HepG2 (cell line): ENCODE data around the gene ACER3. TPM values are rescaled to one million over a fixed set of nuclear protein-coding genes. Genes with fewer than 3 reads are reported as not detected.

Source experiments
- ATAC-seq: fragments of 200-7000 bp; cut with Tn5 transposase; 3 replicates; pipeline ENCODE4 v1.9.1; 2020; ENCODE audit warnings: mild to moderate bottlenecking, moderate library complexity
- BruUV-seq: library from RNA; stranded (reverse); fragments of 400-500 nt; replicated peaks from 2 replicates; lab custom pipeline; 2021; lab: Mats Ljungman, UMichigan
- CTCF ChIA-PET: fragments of 300-600 bp; formaldehyde crosslinking; extraction: SDS; loops from one replicate; lab custom pipeline; 2021; ENCODE audit warnings: low total read pairs, inconsistent platforms, low intra/inter-chr PET ratio; lab: Yijun Ruan, JAX
- POLR2A ChIA-PET: fragments of 350-600 bp; sonication (Branson Sonifier 250); formaldehyde crosslinking; loops from one replicate; lab custom pipeline; 2020; ENCODE audit warnings: antibody characterized with exemption, inconsistent platforms; lab: Yijun Ruan, JAX
- DNase-seq: peaks from one replicate; pipeline ENCODE4 v3.0.0-alpha.2; 2015; ENCODE audit warnings: low spot score
- FAIRE-seq: peaks from 3 replicates; lab custom pipeline; 2011; peaks lifted over from hg19 to GRCh38; lab: Jason Lieb, UNC
- H2AFZ ChIP-seq: one replicate; pipeline ENCODE4 v1.6.1; 2011; ENCODE audit warnings: low read length, inconsistent platforms
- H3K27ac ChIP-seq: fragments of 300-600 bp; 3 replicates; pipeline ENCODE4 v1.8.0; 2011; ENCODE audit warnings: mixed run types, mild to moderate bottlenecking, mixed read lengths, low read length, inconsistent platforms; ENCODE audit not compliant: insufficient read depth; ENCODE audit errors: extremely low read length
- H3K27me3 ChIP-seq, 2 experiments: fragments of 200-600 bp in 1 of 2; 2 replicates in 1 of 2; 3 replicates in 1 of 2; pipeline versions ENCODE4 v1.6.0 to v1.8.0; 2011; ENCODE audit warnings: low read length in 2 of 2, mild to moderate bottlenecking in 2 of 2, moderate library complexity in 2 of 2, inconsistent platforms in 1 of 2; ENCODE audit not compliant: insufficient read depth in 2 of 2, control insufficient read depth in 1 of 2
- H3K36me3 ChIP-seq, 2 experiments: fragments of 200-600 bp in 1 of 2; replicated peaks in 1 of 2; 2 replicates in 1 of 2; 3 replicates in 1 of 2; pipeline versions ENCODE4 v1.5.1 to v1.8.0; 2011; ENCODE audit warnings: low read length in 2 of 2, inconsistent platforms in 1 of 2; ENCODE audit not compliant: insufficient read depth in 2 of 2, control insufficient read depth in 1 of 2
- H3K4me1 ChIP-seq: 2 replicates; pipeline ENCODE4 v1.5.1; 2012; ENCODE audit warnings: low read length, inconsistent platforms; ENCODE audit not compliant: insufficient read depth
- H3K4me2 ChIP-seq: 2 replicates; pipeline ENCODE4 v1.6.0; 2011; ENCODE audit warnings: low read depth, low read length, inconsistent platforms
- H3K4me3 ChIP-seq, 3 experiments: fragments of 200-600 bp in 1 of 3; sonication (generic), shearing (Covaris generic) in 1 of 3; replicated peaks in 1 of 3; 2 replicates each; pipeline ENCODE4 v1.5.1; 2011 to 2016; ENCODE audit warnings: low read length in 3 of 3, inconsistent platforms in 2 of 3, low read depth in 2 of 3, mild to moderate bottlenecking in 2 of 3, control low read depth in 1 of 3, mixed read lengths in 1 of 3; ENCODE audit not compliant: insufficient read depth in 1 of 3
- H3K79me2 ChIP-seq: one replicate; pipeline ENCODE4 v1.6.1; 2011; ENCODE audit warnings: low read length, inconsistent platforms; ENCODE audit not compliant: insufficient read depth
- H3K9ac ChIP-seq: 2 replicates; pipeline ENCODE4 v1.6.0; 2011; ENCODE audit warnings: mild to moderate bottlenecking, low read depth, low read length, inconsistent platforms; ENCODE audit not compliant: insufficient read depth
- H3K9me3 ChIP-seq: 2 replicates; pipeline ENCODE4 v1.5.1; 2012; ENCODE audit warnings: mild to moderate bottlenecking, low read length
- H4K20me1 ChIP-seq: 2 replicates; pipeline ENCODE4 v1.6.0; 2011; ENCODE audit warnings: inconsistent platforms, mild to moderate bottlenecking, low read length, moderate library complexity; ENCODE audit not compliant: insufficient read depth
- CHD4 ChIP-seq: fragments of 200-600 bp; sonication (generic); IDR thresholded peaks from 2 replicates; pipeline ENCODE4 v1.7.0; 2017; ENCODE audit warnings: mild to moderate bottlenecking, low read length, borderline replicate concordance
- FUBP1 ChIP-seq: sonication (generic); formaldehyde crosslinking; IDR thresholded peaks from 2 replicates; pipeline ENCODE4 v1.5.1; 2020; ENCODE audit warnings: missing genetic modification reagents, mild to moderate bottlenecking, borderline replicate concordance
- HOXD1 ChIP-seq: sonication (generic); formaldehyde crosslinking; IDR thresholded peaks from 2 replicates; pipeline ENCODE4 v1.5.0; 2020; ENCODE audit warnings: missing genetic modification reagents
- IRF9 ChIP-seq: sonication (generic); formaldehyde crosslinking; IDR thresholded peaks from 2 replicates; pipeline ENCODE4 v1.8.0; 2022; ENCODE audit warnings: missing genetic modification reagents, mild to moderate bottlenecking, borderline replicate concordance
- MAFG ChIP-seq: sonication (generic); formaldehyde crosslinking; IDR thresholded peaks from 2 replicates; pipeline ENCODE4 v1.5.1; 2020; ENCODE audit warnings: mild to moderate bottlenecking, missing genetic modification reagents
- MAZ ChIP-seq, 2 experiments: sonication (generic) in 1 of 2; formaldehyde crosslinking in 1 of 2; IDR thresholded peaks; 2 replicates each; pipeline versions ENCODE4 v1.5.0 to v1.6.1; 2012 to 2020; ENCODE audit warnings: low read depth in 2 of 2, mild to moderate bottlenecking in 2 of 2, borderline replicate concordance in 1 of 2, improper control_type of control experiment in 1 of 2, low read length in 1 of 2, missing genetic modification reagents in 1 of 2, moderate library complexity in 1 of 2
- NR1H2 ChIP-seq: sonication (generic); formaldehyde crosslinking; IDR thresholded peaks from 2 replicates; pipeline ENCODE4 v1.8.1; 2022; ENCODE audit warnings: low read depth, missing genetic modification reagents, borderline replicate concordance
- REPIN1 ChIP-seq: sonication (generic); formaldehyde crosslinking; IDR thresholded peaks from 2 replicates; pipeline ENCODE4 v1.8.0; 2022; ENCODE audit warnings: missing genetic modification reagents, low read depth, mild to moderate bottlenecking, borderline replicate concordance
- TBX2 ChIP-seq: sonication (generic); formaldehyde crosslinking; IDR thresholded peaks from 2 replicates; pipeline ENCODE4 v1.5.0; 2020; ENCODE audit warnings: missing genetic modification reagents, mild to moderate bottlenecking, borderline replicate concordance
- THAP7 ChIP-seq: sonication (generic); formaldehyde crosslinking; IDR thresholded peaks from 2 replicates; pipeline ENCODE4 v1.8.1; 2023; ENCODE audit warnings: mild to moderate bottlenecking, missing genetic modification reagents
- TSC22D2 ChIP-seq: sonication (generic); formaldehyde crosslinking; IDR thresholded peaks from 2 replicates; pipeline ENCODE4 v1.5.1; 2020; ENCODE audit warnings: missing genetic modification reagents, mild to moderate bottlenecking, borderline replicate concordance
- ZFP90 ChIP-seq: sonication (generic); formaldehyde crosslinking; IDR thresholded peaks from 2 replicates; pipeline ENCODE4 v1.8.0; 2022; ENCODE audit warnings: missing genetic modification reagents, mild to moderate bottlenecking, inconsistent platforms, borderline replicate concordance
- ZNF276 ChIP-seq: sonication (generic); formaldehyde crosslinking; IDR thresholded peaks from 2 replicates; pipeline ENCODE4 v1.4.0; 2020; ENCODE audit warnings: mild to moderate bottlenecking, low read depth, missing genetic modification reagents
- ZNF281 ChIP-seq: sonication (generic); formaldehyde crosslinking; IDR thresholded peaks from 2 replicates; pipeline ENCODE4 v1.4.0; 2020; ENCODE audit warnings: missing genetic modification reagents, borderline replicate concordance
- WGBS: methylation state at CpG from one replicate; pipeline ENCODE4 v1.1.6; 2017; ENCODE audit warnings: low lambda C conversion rate; 5-methylcytosine and 5-hydroxymethylcytosine counted together
- in situ Hi-C: cut with HindIII; loops from 2 replicates; pipeline ENCODE4 v1.10.0; 2017; ENCODE audit warnings: low pct_unique_long_range_greater_than_20kb; ENCODE audit not compliant: extremely low pct_ligation_motif_present
- intact Hi-C: fragments of 100-400 bp; cut with micrococcal nuclease; formaldehyde crosslinking; loops from one replicate; pipeline ENCODE4 v1.10.0; 2022; ENCODE audit not compliant: unreplicated experiment
- polyA plus RNA-seq, 8 experiments: library from polyadenylated mRNA; depleted of rRNA in 3 of 8; stranded (reverse) in 7 of 8; unstranded in 1 of 8; fragments of >200 nt; fragmentation: Illumina TruSeq in 4 of 8; extraction: Trizol in 4 of 8; gene quantifications; 2 replicates each; pipeline versions ENCODE4 v1.2.1 to v1.2.3, GENCODE V29; 2011 to 2016; ENCODE audit warnings: low read depth in 4 of 8, missing spikeins in 1 of 8, mixed read lengths in 1 of 8; ENCODE audit not compliant: insufficient read depth in 1 of 8
- total RNA-seq, 5 experiments: library from RNA; depleted of rRNA; stranded (reverse); fragments of >200 nt; fragmentation: Illumina TruSeq; extraction: Trizol; gene quantifications; 2 replicates each; pipeline ENCODE4 v1.2.3, GENCODE V29; 2016; ENCODE audit warnings: low read depth in 1 of 5

Gene ACER3
- total and polyA plus RNA-seq, 2 of the 13 experiments (the other 11 are each of a cell fraction or from before 2014, with no cell fraction given) = 6.0 to 9.8 TPM

- no peaks in the 10 kb centered on the region for H3K9me3 ChIP-seq
- peaks cover 6 to 60% of the 10 kb centered on the region in 2 experiments for H3K27me3 ChIP-seq
- no peak overlapping the region for H3K4me2 ChIP-seq
- no peak overlapping the region for H3K9ac ChIP-seq
- no peak for ATAC-seq
- no TSS peak for BruUV-seq
- no peak for FAIRE-seq
- no peak overlapping the region for H3K27ac ChIP-seq
- H3K36me3 ChIP-seq = no peaks in the 10 kb centered on the region
- DNase-seq = no peak
- H3K4me3 ChIP-seq = no peak overlapping the region
- H3K4me1 ChIP-seq = peaks cover 19% of the 10 kb centered on the region
- no peaks in the 10 kb centered on the region for H3K79me2 ChIP-seq
- H2AFZ ChIP-seq = no peak overlapping the region
- intact Hi-C loops (loop anchor here (2.0 kb wide), 1 partner anchor 116 kb away; no protein-coding TSS in a partner anchor), in situ Hi-C loops (loop anchor here (25.0 kb wide), 1 partner anchor 123 kb away; no protein-coding TSS in a partner anchor)
- ChIA-PET POLR2A (no interaction called here), CTCF (no interaction called here)
- H4K20me1 ChIP-seq = no peaks in the 10 kb centered on the region
- 2% methylated on average over 2 of the region's 2 CpGs for WGBS
- TF ChIP-seq TSC22D2 (CRISPR knock-in tag) = no peak
- no peak for TF ChIP-seq CHD4
- no peak for TF ChIP-seq NR1H2 (CRISPR knock-in tag)
- no peak for TF ChIP-seq ZNF276 (CRISPR knock-in tag)
- no peak for TF ChIP-seq TBX2 (CRISPR knock-in tag)
- no peak for TF ChIP-seq FUBP1
- no peak for TF ChIP-seq HOXD1
- no peak for TF ChIP-seq REPIN1 (CRISPR knock-in tag)
- TF ChIP-seq ZFP90 (CRISPR knock-in tag) = no peak
- TF ChIP-seq ZNF281 = no peak
- no peak for TF ChIP-seq MAFG (CRISPR knock-in tag)
- TF ChIP-seq THAP7 (CRISPR knock-in tag) = no peak
- TF ChIP-seq MAZ (IDR thresholded peaks at IDR 0.05; ENCODE audit: borderline replicate concordance, low read depth, low read length) = no peak
- TF ChIP-seq MAZ (CRISPR knock-in tag; IDR thresholded peaks at IDR 0.05; ENCODE audit: low read depth) = no peak
- TF ChIP-seq IRF9 = no peak
Observed at GRCh38 chr11:77035039-77035438, 174.3 kb downstream of the ACER3 start.
